HG03342 (cell line): ENCODE measurements around the gene PAEP.
"Not testable (repeated sequence)": the region's sequence is repeated elsewhere in the genome, so short reads cannot be mapped to it uniquely, and the experiment has no call there.

Experiments
- ATAC-seq: cut with Tn5 transposase; IDR thresholded peaks from one replicate; pipeline ENCODE4 v1.9.1; 2021; ENCODE audit warnings: mild to moderate bottlenecking, moderate library complexity; ENCODE audit not compliant: unreplicated experiment

PAEP gene

DNA sequence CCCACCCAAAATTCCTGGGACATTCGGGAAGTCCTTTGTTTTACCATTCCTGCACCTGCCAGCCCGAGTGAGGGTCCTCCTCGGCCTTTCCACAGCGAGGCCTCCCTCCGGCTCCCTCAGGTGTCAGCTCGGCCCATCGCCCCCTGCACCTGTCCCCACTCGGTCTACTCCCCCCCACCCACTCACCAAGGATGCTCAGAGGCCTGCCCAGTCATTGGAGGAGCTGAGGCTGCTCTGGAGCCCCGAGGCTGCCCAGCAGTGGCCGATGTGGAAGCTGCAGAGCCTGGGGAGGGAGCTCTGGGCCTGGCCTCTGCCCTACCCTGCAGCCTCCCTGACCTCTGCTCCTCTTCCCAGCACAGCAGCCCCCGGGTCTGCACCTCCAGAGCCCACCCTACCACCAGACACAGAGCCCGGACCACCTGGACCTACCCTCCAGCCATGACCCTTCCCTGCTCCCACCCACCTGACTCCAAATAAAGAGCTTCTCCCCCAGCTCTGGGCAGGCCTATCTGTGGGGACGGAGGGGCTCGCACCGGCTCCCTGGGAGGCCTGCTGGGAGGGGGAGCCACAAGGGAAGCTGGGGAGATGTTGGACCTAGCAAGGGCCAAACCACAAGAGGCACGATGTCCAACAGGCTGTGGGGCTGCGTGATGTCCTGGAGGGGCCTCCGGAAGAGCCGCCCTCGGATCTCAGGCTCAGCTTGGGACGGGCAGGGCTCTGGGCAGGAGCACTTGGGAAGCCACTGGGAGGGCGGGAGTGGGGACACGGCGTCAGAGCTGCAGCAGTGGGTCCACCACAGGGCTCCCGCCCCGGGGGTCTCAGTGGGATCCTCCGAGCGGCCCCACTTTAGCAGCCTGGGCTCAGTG lies 11.8 kb upstream of the PAEP start:
- ATAC-seq, result not testable (repeated sequence)

DNA sequence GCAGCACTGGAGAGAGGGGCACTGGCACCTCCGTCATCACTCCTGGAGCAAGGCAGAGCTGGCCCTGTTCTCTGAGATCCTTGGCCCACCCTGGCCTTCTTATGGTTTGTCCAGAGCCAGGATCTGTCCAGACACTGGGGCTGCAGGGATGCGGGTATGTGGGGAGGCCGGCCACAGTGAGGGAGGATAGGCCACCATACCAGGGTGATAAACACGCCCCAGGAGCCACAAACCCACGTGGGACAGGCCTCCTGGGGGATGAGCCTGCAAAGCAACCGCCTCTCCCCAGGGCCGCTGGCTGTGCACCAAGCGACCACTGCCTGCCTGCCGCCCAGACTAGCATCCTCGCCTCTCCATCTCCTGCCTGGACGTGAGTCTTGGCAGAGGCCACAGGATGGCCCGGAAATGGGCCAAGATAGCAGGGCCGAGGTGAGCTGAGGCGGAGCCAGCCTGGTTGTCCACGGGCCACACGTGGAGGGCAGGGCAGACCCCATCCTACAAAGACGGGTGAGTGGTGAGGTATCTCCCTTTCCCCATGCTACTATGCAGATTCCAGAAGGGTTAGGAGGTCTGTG lies 11.1 kb upstream of the PAEP start:
- ATAC-seq, result no peak

DNA sequence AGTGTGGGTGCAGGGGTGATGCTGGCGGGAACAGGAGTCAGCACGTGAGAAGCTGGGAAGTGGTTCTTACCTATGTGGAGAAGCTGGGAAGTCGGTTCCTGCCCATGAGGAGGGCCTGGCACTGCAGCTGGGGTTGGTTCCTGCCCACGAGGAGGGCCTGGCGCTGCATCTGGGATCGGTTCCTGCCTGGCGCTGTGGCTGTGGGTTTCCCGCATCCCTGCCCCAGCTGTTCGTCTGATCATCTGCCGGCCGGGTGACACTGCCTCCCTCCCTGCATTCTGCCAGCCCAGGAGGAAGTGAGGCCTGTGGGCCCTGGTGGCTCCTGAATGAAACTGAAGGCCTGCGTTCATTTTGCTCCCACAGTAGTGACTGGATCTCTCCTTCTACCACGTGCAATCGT lies 10.5 kb upstream of the PAEP start:
- no peak for ATAC-seq

DNA sequence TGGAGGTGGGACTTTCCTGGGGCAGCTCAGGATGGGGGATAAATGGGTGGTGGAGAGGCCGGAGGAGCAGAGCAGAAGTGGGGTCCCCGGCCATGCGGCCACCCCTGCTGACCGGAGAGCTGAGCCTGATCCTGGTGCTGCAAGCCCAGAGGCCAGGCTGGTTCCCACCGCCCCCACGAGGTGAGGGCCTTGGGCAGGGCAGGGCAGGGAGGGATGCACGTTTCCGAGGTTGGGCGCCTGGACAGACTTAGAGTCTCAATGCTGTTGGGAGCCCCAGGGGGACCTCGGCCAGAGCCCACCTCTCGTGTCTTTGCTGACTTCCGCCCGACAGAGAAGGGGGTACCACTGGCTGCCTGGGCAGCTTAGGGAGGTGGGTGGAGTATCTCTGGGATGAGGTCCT lies 10.1 kb upstream of the PAEP start:
- ATAC-seq, result no peak

DNA sequence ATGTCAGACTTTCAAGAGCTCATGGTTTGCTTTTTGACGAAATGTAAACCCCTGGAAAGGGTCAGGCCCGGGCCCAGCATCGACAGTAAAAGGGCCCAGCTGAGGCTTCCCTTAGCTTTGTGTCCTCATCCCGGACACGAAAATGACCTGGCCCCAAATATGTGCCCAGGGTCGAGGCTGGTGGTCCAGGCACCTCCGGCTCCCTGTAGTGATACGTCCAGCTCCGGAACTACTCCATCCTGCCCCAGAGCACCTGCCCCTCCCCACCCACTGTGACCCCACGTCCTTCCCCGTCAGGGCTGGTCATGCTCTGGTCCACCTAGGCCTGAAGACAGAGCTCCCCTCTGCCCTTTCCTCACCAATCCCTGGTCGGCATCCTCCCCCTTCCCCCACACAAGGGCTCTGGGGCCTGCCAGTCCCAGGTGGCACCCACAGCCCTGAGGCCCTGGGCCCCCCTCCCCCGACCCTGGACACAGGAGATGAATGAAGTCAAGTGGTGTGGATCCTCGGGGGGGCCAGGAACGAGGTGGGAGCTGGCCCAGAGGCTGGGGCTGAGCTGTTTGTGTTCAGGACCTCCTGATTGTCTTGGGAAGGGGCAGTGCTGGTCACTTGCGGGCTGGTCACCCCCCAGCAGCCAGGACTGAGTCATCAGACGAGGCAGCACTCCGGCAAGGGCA lies 9.4 kb upstream of the PAEP start:
- no peak for ATAC-seq

DNA sequence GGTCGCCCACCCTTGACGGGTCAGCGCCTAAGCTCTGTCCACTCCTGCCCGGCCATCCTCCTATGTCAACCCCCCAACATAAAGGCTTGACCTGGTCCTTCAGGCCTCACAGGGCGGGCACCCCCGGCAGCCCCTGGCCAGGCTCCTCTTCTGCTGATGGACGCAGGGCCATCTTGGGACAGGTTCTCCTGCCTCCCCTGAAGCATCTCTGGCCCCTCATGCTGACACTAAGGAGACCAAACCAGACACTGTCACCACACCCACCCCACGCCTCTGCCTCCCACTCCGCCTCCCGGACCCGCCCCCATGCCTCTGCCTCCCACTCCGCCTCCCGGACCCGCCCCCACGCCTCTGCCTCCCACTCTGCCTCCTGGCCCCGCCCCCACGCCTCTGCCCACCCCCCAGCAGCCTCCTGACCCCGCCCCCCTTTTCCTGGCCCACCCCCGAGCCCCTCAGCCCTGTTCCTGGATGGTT lies 8.8 kb upstream of the PAEP start:
- ATAC-seq, result no peak

DNA sequence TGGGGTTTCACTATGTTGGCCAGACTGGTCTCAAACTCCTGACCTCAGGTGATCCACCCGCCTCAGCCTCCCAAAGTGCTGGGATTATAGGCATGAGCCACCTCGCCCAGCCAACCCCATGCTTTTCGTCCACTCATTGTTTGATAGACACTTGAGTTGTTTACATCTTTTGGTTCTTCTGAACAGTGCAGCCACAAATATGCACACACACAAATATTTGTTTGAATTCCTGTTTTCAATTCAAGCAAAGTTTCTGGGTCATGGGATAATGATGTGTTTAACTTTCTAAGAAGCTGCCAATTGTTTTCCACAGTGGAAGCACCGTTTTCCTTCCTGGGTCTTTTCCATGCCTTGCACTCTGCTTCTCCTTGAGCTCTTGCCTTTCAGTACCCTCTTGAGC lies 6.8 kb upstream of the PAEP start:
- ATAC-seq, result no peak

DNA sequence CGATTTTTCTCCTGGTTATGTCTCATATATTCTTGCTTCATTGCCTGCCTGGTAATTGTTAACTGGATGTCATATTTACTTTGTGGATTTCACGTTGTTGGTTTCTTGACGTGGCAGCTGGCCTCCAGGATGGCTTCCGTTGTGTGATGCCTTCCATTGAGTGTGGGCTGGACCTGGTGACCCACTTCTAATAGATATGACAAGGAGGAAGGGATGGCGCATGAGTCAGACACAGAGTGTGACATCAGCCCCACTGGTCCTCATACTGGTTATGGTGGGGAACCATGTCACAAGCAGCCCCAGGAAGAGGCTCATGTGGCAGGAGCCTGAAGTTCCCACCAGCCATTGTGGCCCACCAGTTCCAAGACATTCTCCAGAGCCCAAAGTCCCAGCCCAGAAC lies 6.4 kb upstream of the PAEP start:
- ATAC-seq, result no peak

DNA sequence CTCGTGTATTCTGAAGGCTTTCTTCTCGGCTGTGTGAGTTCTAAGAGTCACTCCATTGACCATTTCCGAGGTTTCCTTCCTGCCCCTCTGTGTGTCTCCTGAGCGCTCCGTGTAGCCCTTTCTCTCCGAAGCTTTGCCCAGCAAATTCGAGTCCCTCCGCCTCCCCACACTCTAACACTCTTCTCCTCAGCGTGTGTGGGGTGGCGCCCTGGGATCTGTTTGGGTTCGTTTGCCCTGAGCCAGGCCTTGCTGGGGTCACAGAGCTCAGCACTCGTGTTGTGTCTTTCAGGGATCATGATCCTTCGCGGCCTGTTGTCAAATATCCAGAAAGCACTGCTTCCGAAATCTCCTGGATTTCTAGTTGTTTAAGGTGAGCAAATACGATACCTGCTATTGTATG lies 5.6 kb upstream of the PAEP start:
- ATAC-seq, result no peak

DNA sequence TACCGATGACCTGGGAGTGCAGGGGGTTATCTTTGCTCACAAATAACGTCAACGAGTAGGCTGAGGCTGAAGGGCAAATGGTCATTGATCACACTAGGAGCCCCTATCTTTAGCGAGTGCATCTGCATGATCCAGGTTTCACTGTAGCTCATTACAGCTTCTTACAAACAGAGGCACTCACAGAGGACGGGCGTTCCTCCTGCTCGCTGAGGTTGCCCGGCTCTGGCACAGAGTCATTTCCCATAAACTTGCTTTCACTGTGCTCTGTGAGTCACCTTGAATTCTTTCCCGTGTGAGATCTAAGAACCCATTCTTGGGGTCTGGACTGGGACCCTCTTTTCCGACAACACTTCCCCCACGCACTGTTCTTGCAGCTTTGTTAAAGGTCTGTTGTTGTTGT lies 1.9 kb upstream of the PAEP start:
- ATAC-seq, result no peak

DNA sequence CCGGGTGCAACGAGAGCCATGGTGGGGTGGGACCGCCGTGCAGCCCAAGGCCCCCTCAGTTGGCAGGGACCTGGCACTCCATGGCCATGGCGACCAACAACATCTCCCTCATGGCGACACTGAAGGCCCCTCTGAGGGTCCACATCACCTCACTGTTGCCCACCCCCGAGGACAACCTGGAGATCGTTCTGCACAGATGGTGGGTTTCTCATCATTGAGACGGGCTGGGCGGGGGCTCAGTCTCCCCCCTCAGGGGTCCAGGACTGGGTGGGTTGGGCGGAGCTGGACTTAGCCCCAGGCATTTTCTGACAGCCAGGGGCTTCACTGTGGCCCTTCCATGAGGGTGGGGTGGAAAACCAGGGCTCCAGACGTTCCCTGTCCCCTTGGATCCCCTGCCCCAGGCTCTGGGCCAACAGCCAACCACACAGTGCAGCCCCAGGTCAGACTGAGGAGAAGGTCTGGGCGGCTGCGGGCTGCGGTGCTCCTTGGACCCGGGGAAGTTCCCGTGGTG lies 734 bp downstream of the PAEP start:
- no peak for ATAC-seq

DNA sequence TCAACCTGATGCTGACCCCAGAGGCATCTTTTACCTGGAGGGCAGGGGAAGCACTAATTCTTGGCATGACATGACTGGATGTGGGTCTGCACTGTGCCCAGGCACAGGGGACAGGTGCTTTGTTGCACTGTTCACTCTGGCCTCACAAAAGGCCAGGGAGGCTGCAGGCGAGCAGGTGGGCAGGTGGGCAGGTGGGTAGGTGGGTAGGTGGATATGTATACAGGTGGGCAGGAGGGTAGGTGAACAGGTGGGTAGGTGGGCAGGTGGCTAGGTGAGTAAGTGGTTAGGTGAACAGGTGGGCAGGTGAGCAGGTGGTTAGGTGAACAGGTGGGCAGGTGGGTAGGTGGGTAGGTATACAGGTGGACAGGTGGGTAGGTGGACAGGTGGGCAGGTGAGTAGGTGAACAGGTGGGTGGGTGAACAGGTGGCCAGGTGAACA lies 1.5 kb downstream of the PAEP start:
- ATAC-seq, result no peak

DNA sequence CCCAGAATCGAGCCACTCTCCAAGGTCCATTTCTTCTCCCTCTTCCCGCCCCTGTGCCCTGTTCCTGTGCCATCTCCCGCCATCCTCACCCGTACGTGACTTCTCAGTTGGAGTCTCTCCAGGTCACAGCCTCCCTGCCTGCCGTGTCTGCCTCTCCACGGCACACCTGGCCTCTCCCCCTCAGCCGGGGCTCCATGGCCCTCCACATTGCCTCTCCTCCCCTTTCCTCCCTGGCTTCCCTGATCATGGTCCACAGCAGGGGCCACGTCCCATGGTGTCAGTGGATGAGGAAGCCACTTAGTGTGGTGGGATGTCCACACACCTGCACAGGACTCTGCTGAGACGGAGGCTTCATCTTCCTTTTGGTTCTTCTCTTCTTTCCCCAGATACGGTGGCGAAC lies 2.3 kb downstream of the PAEP start:
- no peak for ATAC-seq

DNA sequence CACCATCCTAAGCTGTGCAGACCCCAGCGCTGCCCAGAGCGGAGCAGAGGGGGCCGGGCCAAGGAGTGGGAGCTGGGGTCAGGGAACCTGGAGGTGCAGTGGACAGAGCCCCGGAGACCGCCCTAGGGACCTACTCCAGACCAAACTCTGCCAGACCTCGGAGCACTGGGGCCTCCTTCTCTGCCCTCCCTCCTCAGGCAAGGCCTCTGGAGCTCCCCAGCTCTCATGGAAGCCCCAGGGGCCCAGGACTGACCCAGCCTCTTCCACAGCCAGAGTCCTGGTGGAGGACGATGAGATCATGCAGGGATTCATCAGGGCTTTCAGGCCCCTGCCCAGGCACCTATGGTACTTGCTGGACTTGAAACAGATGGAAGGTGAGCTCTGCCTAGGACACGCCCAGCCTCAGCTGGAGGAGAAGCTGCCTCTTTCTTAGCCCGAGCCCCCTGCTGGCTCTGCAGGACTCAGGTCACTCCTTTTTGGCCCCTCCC lies 3.6 kb downstream of the PAEP start:
- no peak for ATAC-seq

DNA sequence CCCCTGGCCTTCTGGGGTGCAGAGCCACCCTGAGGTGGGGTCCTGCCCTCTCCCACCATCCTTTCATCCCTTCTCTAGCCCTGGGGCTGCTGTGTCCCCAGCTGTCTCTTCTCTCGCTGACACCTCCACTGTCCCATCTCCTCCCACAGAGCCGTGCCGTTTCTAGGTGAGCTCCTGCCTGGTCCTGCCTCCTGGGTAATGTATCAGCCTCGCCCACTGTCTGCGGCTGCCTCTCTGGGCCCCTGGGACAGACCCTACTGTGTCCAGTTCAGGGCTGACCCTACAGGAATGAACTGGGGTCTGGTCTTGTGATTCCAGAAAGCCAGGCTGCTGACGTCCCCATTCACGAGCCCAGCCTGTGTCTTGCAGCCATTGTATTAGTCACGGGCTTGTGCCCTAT lies 4.1 kb downstream of the PAEP start:
- ATAC-seq, result no peak

DNA sequence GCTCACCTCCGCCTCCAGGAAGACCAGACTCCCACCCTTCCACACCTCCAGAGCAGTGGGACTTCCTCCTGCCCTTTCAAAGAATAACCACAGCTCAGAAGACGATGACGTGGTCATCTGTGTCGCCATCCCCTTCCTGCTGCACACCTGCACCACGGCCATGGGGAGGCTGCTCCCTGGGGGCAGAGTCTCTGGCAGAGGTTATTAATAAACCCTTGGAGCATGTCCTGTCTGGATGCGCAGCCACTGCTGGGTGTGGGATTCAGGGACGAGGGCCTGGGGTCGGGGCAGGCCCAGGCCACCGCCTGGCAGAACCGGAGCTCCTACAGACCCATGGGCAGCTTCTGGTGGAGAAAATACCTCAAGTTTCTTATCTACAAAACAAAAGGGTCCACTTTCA lies 5.0 kb downstream of the PAEP start:
- ATAC-seq, result no peak

DNA sequence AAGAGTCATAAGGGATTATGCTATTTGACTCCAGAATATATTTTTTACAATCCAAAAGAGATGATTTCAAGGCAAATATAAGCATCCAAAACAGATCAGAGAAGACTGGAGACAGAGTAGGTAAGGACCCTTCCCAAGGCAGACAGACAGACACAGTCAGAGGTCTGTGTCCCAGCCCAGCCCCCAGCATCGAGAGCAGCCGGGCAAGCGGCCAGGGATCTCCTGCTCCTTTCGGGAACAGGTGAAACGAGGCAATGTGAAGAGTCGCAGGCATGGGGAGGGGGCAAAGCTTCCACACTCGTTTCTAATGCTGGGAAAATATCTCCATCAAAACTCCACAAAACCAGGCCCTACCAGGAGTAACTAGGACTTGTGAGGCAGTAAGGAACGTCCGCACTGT lies 5.8 kb downstream of the PAEP start:
- no peak for ATAC-seq

DNA sequence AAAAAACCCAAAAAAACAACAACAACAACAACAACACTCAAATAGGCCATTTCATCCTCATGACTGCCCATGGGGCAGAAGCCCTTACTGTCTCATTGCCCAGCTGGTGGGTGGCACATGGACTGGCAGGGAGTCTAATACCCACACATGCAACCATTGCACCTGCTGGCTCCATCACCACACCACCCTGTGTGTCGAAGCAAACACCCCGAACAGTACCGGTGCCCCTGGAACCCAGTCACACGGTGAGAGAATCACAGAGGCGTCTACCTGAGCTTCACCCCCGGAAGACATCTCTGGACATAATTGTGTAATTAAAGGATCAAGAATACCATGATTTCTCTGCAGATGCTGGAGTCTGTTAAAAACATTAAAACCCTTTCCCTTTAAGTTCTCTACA lies 6.5 kb downstream of the PAEP start:
- no peak for ATAC-seq

DNA sequence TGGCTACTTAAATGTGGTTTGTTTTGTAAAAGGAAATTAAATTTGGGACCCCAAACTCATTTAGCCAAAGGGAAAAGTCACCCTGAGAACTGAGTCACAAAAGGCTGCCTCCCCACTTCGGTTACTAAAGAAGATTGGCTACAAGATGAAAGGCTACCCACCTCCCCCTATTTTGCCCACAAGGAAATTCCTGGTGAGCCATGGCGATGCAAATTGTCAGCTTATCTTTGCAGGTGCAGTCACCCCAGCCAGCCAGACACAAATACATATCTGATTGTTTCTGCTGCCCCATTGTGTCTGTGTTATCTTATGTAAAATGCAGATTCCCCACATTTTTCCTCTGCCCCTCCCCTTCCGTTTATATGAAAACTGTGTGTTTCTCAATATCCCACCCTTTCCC lies 8.9 kb downstream of the PAEP start:
- ATAC-seq, result no peak

DNA sequence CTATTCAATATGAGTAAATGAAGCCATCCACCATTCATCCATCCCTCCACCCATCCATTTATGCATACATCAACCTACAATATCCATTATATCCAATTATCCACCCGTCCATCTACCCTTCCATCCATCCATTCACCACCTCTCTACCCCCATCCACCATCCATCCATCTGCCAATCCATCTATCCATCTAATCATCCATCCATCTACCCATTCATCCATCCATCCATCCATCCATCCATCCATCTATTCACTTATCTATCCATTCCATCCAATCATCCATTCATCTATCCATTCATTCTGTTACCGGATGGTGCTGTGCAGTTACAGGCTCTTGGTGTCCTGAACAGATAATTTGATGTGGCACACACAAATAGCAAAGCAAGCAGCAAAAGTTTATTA lies 10.7 kb downstream of the PAEP start:
- ATAC-seq, result no peak

DNA sequence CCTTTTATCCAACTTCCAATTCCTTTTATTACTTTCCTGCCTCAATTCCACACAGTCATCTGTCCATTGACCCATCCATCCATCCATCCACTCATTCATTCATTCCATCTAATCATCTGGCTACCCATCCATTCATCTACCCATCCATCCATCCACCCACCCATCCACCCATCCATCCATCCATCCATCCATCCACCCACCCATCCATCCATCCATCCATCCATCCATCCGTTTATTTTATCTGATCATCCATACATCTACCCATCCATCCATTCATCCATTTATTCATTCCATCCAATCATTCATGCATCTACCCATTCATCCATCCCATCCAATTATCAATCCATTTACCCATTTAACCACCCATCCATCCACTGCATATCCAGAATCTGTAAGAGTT lies 11.6 kb downstream of the PAEP start:
- no peak for ATAC-seq

DNA sequence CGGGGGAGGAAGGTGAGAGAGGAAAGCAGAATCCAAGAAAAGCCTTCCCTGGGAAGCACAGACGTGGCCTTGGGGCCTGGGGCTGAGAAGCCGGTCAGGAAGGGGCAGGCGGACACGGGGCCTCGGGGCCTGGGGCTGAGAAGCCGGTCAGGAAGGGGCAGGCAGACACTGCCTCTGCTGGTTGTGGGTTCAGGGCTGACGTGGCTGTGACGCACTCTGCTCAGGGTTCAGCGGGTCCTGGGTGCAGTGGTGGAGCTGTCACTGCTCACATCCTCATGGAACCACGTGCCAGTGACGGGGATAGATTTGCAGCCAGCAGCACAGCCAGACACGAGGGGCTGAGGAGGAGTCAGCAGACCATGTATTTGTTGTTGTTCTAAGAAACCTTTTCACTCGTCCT lies 12.8 kb downstream of the PAEP start:
- ATAC-seq, result no peak
